ENCODE data around the gene SYNE2.

Gene SYNE2

GRCh38 chr14:64233531-64234190 lies 380.9 kb downstream of the SYNE2 start:
- no peaks in the 10 kb centered on the region for H3K9me3 ChIP-seq (ENCODE audit: control insufficient read depth, low read length)
- H3K27ac ChIP-seq (ENCODE audit: insufficient read depth, low read depth, low read length, poor library complexity, severe bottlenecking), result no peak overlapping the region
- no peaks in the 10 kb centered on the region for H3K27me3 ChIP-seq (ENCODE audit: control insufficient read depth, insufficient read depth, low read length, poor library complexity, severe bottlenecking)
- H3K36me3 ChIP-seq (ENCODE audit: control insufficient read depth, insufficient read depth, low read length), result no peaks in the 10 kb centered on the region
- WGBS, 2 experiments, result 94 to 99% methylated on average over 4 of the region's 4 CpGs
- no peak overlapping the region for H3K4me3 ChIP-seq (ENCODE audit: insufficient read depth, low read depth, low read length)
- no peaks in the 10 kb centered on the region for H3K4me1 ChIP-seq (ENCODE audit: control insufficient read depth, insufficient read depth, low read length)

- H3K36me3 ChIP-seq (ENCODE audit: control insufficient read depth, insufficient read depth, low read length), result no peaks in the 10 kb centered on the region
- no peaks in the 10 kb centered on the region for H3K4me1 ChIP-seq (ENCODE audit: control insufficient read depth, insufficient read depth, low read length)
- H3K4me3 ChIP-seq (ENCODE audit: insufficient read depth, low read depth, low read length), result no peak overlapping the region
- H3K27me3 ChIP-seq (ENCODE audit: control insufficient read depth, insufficient read depth, low read length, poor library complexity, severe bottlenecking), result no peaks in the 10 kb centered on the region
- no peaks in the 10 kb centered on the region for H3K9me3 ChIP-seq (ENCODE audit: control insufficient read depth, low read length)
- H3K27ac ChIP-seq (ENCODE audit: insufficient read depth, low read depth, low read length, poor library complexity, severe bottlenecking), result no peak overlapping the region
- 93% methylated on average over 24 of the region's 24 CpGs for WGBS, 2 experiments
Observed at GRCh38 chr14:64234877-64235651, 382.3 kb downstream of the SYNE2 start.

- 89 to 92% methylated on average over 13 of the region's 13 CpGs for WGBS, 2 experiments
- H3K4me1 ChIP-seq (ENCODE audit: control insufficient read depth, insufficient read depth, low read length), result no peaks in the 10 kb centered on the region
Observed at GRCh38 chr14:64235652-64236640, 383.1 kb downstream of the SYNE2 start.

GRCh38 chr14:64238049-64238448 lies 385.2 kb downstream of the SYNE2 start:
- Histone ChIP-seq H3K27me3 (ENCODE audit: control insufficient read depth, insufficient read depth, low read length, poor library complexity, severe bottlenecking) (no peaks in the 10 kb centered on the region), H3K27ac (ENCODE audit: insufficient read depth, low read depth, low read length, poor library complexity, severe bottlenecking) (no peak overlapping the region), H3K4me1 (ENCODE audit: control insufficient read depth, insufficient read depth, low read length) (no peaks in the 10 kb centered on the region), H3K4me3 (ENCODE audit: insufficient read depth, low read depth, low read length) (no peak overlapping the region), H3K36me3 (ENCODE audit: control insufficient read depth, insufficient read depth, low read length) (no peaks in the 10 kb centered on the region), H3K9me3 (ENCODE audit: control insufficient read depth, low read length) (no peaks in the 10 kb centered on the region)
- WGBS, 2 experiments, result 85 to 90% methylated on average over 5 to 6 of the region's 6 CpGs

More at GRCh38 chr14:64235652-64236640, 383.1 kb downstream of the SYNE2 start:
- no peaks in the 10 kb centered on the region for H3K36me3 ChIP-seq (ENCODE audit: control insufficient read depth, insufficient read depth, low read length)
- no peaks in the 10 kb centered on the region for H3K9me3 ChIP-seq (ENCODE audit: control insufficient read depth, low read length)
- H3K4me3 ChIP-seq (ENCODE audit: insufficient read depth, low read depth, low read length), result no peak overlapping the region
- H3K27ac ChIP-seq (ENCODE audit: insufficient read depth, low read depth, low read length, poor library complexity, severe bottlenecking), result no peak overlapping the region
- no peaks in the 10 kb centered on the region for H3K27me3 ChIP-seq (ENCODE audit: control insufficient read depth, insufficient read depth, low read length, poor library complexity, severe bottlenecking)

- Histone ChIP-seq H3K4me1 (ENCODE audit: control insufficient read depth, insufficient read depth, low read length) (no peaks in the 10 kb centered on the region), H3K4me3 (ENCODE audit: insufficient read depth, low read depth, low read length) (no peak overlapping the region), H3K27ac (ENCODE audit: insufficient read depth, low read depth, low read length, poor library complexity, severe bottlenecking) (no peak overlapping the region), H3K27me3 (ENCODE audit: control insufficient read depth, insufficient read depth, low read length, poor library complexity, severe bottlenecking) (no peaks in the 10 kb centered on the region), H3K36me3 (ENCODE audit: control insufficient read depth, insufficient read depth, low read length) (no peaks in the 10 kb centered on the region), H3K9me3 (ENCODE audit: control insufficient read depth, low read length) (no peaks in the 10 kb centered on the region)
- WGBS, 2 experiments, result 89 to 93% methylated on average over 1 to 2 of the region's 2 CpGs
Observed at GRCh38 chr14:64238631-64239030, 385.8 kb downstream of the SYNE2 start.

- no peaks in the 10 kb centered on the region for H3K4me1 ChIP-seq (ENCODE audit: control insufficient read depth, insufficient read depth, low read length)
- H3K4me3 ChIP-seq (ENCODE audit: insufficient read depth, low read depth, low read length), result no peak overlapping the region
- H3K9me3 ChIP-seq (ENCODE audit: control insufficient read depth, low read length), result no peaks in the 10 kb centered on the region
- WGBS, 2 experiments, result 94 to 95% methylated on average over 4 of the region's 4 CpGs
- no peak overlapping the region for H3K27ac ChIP-seq (ENCODE audit: insufficient read depth, low read depth, low read length, poor library complexity, severe bottlenecking)
- no peaks in the 10 kb centered on the region for H3K27me3 ChIP-seq (ENCODE audit: control insufficient read depth, insufficient read depth, low read length, poor library complexity, severe bottlenecking)
- no peaks in the 10 kb centered on the region for H3K36me3 ChIP-seq (ENCODE audit: control insufficient read depth, insufficient read depth, low read length)
Observed at GRCh38 chr14:64244279-64244678, 391.5 kb downstream of the SYNE2 start.

GRCh38 chr14:64245491-64245890 lies 392.7 kb downstream of the SYNE2 start:
- H3K4me3 ChIP-seq (ENCODE audit: insufficient read depth, low read depth, low read length), result no peak overlapping the region
- no peak overlapping the region for H3K27ac ChIP-seq (ENCODE audit: insufficient read depth, low read depth, low read length, poor library complexity, severe bottlenecking)
- no peaks in the 10 kb centered on the region for H3K9me3 ChIP-seq (ENCODE audit: control insufficient read depth, low read length)
- H3K27me3 ChIP-seq (ENCODE audit: control insufficient read depth, insufficient read depth, low read length, poor library complexity, severe bottlenecking), result no peaks in the 10 kb centered on the region
- H3K36me3 ChIP-seq (ENCODE audit: control insufficient read depth, insufficient read depth, low read length), result no peaks in the 10 kb centered on the region
- H3K4me1 ChIP-seq (ENCODE audit: control insufficient read depth, insufficient read depth, low read length), result no peaks in the 10 kb centered on the region
- 94 to 96% methylated on average over 4 of the region's 4 CpGs for WGBS, 2 experiments

- no peaks in the 10 kb centered on the region for H3K27me3 ChIP-seq (ENCODE audit: control insufficient read depth, insufficient read depth, low read length, poor library complexity, severe bottlenecking)
- no peaks in the 10 kb centered on the region for H3K9me3 ChIP-seq (ENCODE audit: control insufficient read depth, low read length)
- no peak overlapping the region for H3K27ac ChIP-seq (ENCODE audit: insufficient read depth, low read depth, low read length, poor library complexity, severe bottlenecking)
- no peaks in the 10 kb centered on the region for H3K36me3 ChIP-seq (ENCODE audit: control insufficient read depth, insufficient read depth, low read length)
- H3K4me1 ChIP-seq (ENCODE audit: control insufficient read depth, insufficient read depth, low read length), result no peaks in the 10 kb centered on the region
- no peak overlapping the region for H3K4me3 ChIP-seq (ENCODE audit: insufficient read depth, low read depth, low read length)
Observed at GRCh38 chr14:64246688-64247087, 393.9 kb downstream of the SYNE2 start.

GRCh38 chr14:64247195-64247594 lies 394.4 kb downstream of the SYNE2 start:
- 92 to 97% methylated on average over 3 of the region's 3 CpGs for WGBS, 2 experiments
- no peaks in the 10 kb centered on the region for H3K36me3 ChIP-seq (ENCODE audit: control insufficient read depth, insufficient read depth, low read length)
- no peaks in the 10 kb centered on the region for H3K9me3 ChIP-seq (ENCODE audit: control insufficient read depth, low read length)
- H3K4me1 ChIP-seq (ENCODE audit: control insufficient read depth, insufficient read depth, low read length), result no peaks in the 10 kb centered on the region
- H3K4me3 ChIP-seq (ENCODE audit: insufficient read depth, low read depth, low read length), result no peak overlapping the region
- no peak overlapping the region for H3K27ac ChIP-seq (ENCODE audit: insufficient read depth, low read depth, low read length, poor library complexity, severe bottlenecking)
- no peaks in the 10 kb centered on the region for H3K27me3 ChIP-seq (ENCODE audit: control insufficient read depth, insufficient read depth, low read length, poor library complexity, severe bottlenecking)

- no peak overlapping the region for H3K27ac ChIP-seq (ENCODE audit: insufficient read depth, low read depth, low read length, poor library complexity, severe bottlenecking)
- WGBS, 2 experiments, result 70 to 92% methylated on average over 3 to 4 of the region's 4 CpGs
- H3K9me3 ChIP-seq (ENCODE audit: control insufficient read depth, low read length), result no peaks in the 10 kb centered on the region
- H3K27me3 ChIP-seq (ENCODE audit: control insufficient read depth, insufficient read depth, low read length, poor library complexity, severe bottlenecking), result no peaks in the 10 kb centered on the region
- no peaks in the 10 kb centered on the region for H3K36me3 ChIP-seq (ENCODE audit: control insufficient read depth, insufficient read depth, low read length)
- H3K4me3 ChIP-seq (ENCODE audit: insufficient read depth, low read depth, low read length), result no peak overlapping the region
- no peaks in the 10 kb centered on the region for H3K4me1 ChIP-seq (ENCODE audit: control insufficient read depth, insufficient read depth, low read length)
Observed at GRCh38 chr14:64248689-64249088, 395.9 kb downstream of the SYNE2 start.

Measured in ectodermal cell (in vitro differentiated cells).